Brain microvascular endothelial cell (primary cell): Measurements from ENCODE around the gene PLD5.

Experiments used
- DNase-seq: peaks from one replicate; pipeline ENCODE4 v3.0.0-alpha.2; 2020
- H3K27ac ChIP-seq: fragments of 250-450 bp; sonication (Bioruptor Pico); 2 replicates; pipeline ENCODE4 v1.5.1; 2020; ENCODE audit warnings: mild to moderate bottlenecking, moderate library complexity
- H3K27me3 ChIP-seq: fragments of 250-450 bp; sonication (Bioruptor Pico); replicated peaks from 2 replicates; pipeline ENCODE4 v1.5.1; 2020; ENCODE audit warnings: mild to moderate bottlenecking
- H3K36me3 ChIP-seq: fragments of 250-450 bp; sonication (Bioruptor Pico); replicated peaks from 2 replicates; pipeline ENCODE4 v1.5.1; 2020; ENCODE audit warnings: mild to moderate bottlenecking
- H3K4me3 ChIP-seq: 2 replicates; pipeline ENCODE4 v1.5.1; 2011; ENCODE audit warnings: low read depth, mild to moderate bottlenecking, control low read depth, low read length, moderate library complexity
- CTCF ChIP-seq: IDR thresholded peaks from 2 replicates; pipeline ENCODE4 v1.5.1; 2011; ENCODE audit warnings: low read depth, mild to moderate bottlenecking, moderate library complexity, low read length, control low read depth, inconsistent platforms; ENCODE audit errors: missing control alignments
- in situ Hi-C: cut with HindIII; loops from 2 replicates; pipeline ENCODE4 v1.10.0; 2017; ENCODE audit warnings: low sequenced_read_pairs, low pct_ligation_motif_present

The PLD5 gene

GRCh38 chr1:242522996-242523718 lies 1.3 kb downstream of the PLD5 start:
- no peak overlapping the region for H3K27ac ChIP-seq
- H3K27me3 ChIP-seq, result peaks cover 31% of the 10 kb centered on the region
- H3K4me3 ChIP-seq, result no peak overlapping the region
- DNase-seq, result no peak
- in situ Hi-C loops, result no loop called here
- no peak for TF ChIP-seq CTCF
- H3K36me3 ChIP-seq, result no peaks in the 10 kb centered on the region

- no peak overlapping the region for H3K4me3 ChIP-seq
- no peak for DNase-seq
- H3K36me3 ChIP-seq, result no peaks in the 10 kb centered on the region
- in situ Hi-C loops, result no loop called here
- peaks cover 31% of the 10 kb centered on the region for H3K27me3 ChIP-seq
- H3K27ac ChIP-seq, result no peak overlapping the region
- no peak for TF ChIP-seq CTCF
Measured at GRCh38 chr1:242522304-242522945, 2.1 kb downstream of the PLD5 start.

- in situ Hi-C loops, result no loop called here
- H3K36me3 ChIP-seq, result no peaks in the 10 kb centered on the region
- no peaks in the 10 kb centered on the region for H3K27me3 ChIP-seq
- no peak overlapping the region for H3K4me3 ChIP-seq
- TF ChIP-seq CTCF, result no peak
- DNase-seq, result no peak
- no peak overlapping the region for H3K27ac ChIP-seq
Measured at GRCh38 chr1:242515555-242515954, 8.9 kb downstream of the PLD5 start.

GRCh38 chr1:242506724-242507123 lies 17.8 kb downstream of the PLD5 start:
- no peak for DNase-seq
- TF ChIP-seq CTCF, result no peak
- Histone ChIP-seq H3K27ac (no peak overlapping the region), H3K27me3 (no peaks in the 10 kb centered on the region), H3K36me3 (no peaks in the 10 kb centered on the region), H3K4me3 (no peak overlapping the region)
- in situ Hi-C loops, result no loop called here

- Histone ChIP-seq H3K27me3 (no peaks in the 10 kb centered on the region), H3K4me3 (no peak overlapping the region), H3K36me3 (no peaks in the 10 kb centered on the region), H3K27ac (no peak overlapping the region)
- TF ChIP-seq CTCF, result no peak
- no peak for DNase-seq
- in situ Hi-C loops, result no loop called here
Measured at GRCh38 chr1:242489545-242489944, 35.0 kb downstream of the PLD5 start.
